AG04450 (cell line): Measurements from ENCODE around the gene RBM42. TPM values are rescaled to one million over a fixed set of nuclear protein-coding genes. Genes with fewer than 3 reads are reported as not detected.

Experiments used
- CTCF ChIA-PET: fragments of 300-600, 350-600 bp; formaldehyde crosslinking; extraction: SDS; loops from one replicate; lab custom pipeline; 2022; ENCODE audit warnings: antibody characterized with exemption, inconsistent platforms; lab: Charles Lee
- POLR2A ChIA-PET: fragments of 350-600 bp; formaldehyde crosslinking; extraction: SDS; loops from one replicate; lab custom pipeline; 2021; ENCODE audit warnings: antibody characterized with exemption, inconsistent platforms; lab: Yijun Ruan, JAX
- DNase-seq: peaks from one replicate; pipeline ENCODE4 v3.0.0-alpha.2; 2011; ENCODE audit warnings: low read depth, low spot score
- H3K27ac ChIP-seq: one replicate; pipeline ENCODE4 v1.5.1; 2012; ENCODE audit warnings: low read depth, low read length, control low read depth
- H3K27me3 ChIP-seq: one replicate; pipeline ENCODE4 v1.6.0; 2012; ENCODE audit warnings: low read length; ENCODE audit not compliant: control insufficient read depth, insufficient read depth
- H3K4me3 ChIP-seq: 2 replicates; pipeline ENCODE4 v1.5.1; 2011; ENCODE audit warnings: mild to moderate bottlenecking, low read depth, low read length, control low read depth
- H3K9me3 ChIP-seq: 2 replicates; pipeline ENCODE4 v1.5.1; 2012; ENCODE audit warnings: low read length; ENCODE audit not compliant: control insufficient read depth, insufficient read depth
- polyA plus RNA-seq: library from polyadenylated mRNA; depleted of rRNA; stranded (reverse); fragments of >200 nt; gene quantifications from 2 replicates; pipeline ENCODE4 v1.2.3, GENCODE V29; 2011
- TF ChIP-seq, protein P1 (sequence below): IDR thresholded peaks from 2 replicates; pipeline ENCODE4 v1.5.1; 2011; ENCODE audit warnings: low read depth, low read length, control low read depth, inconsistent platforms

Gene RBM42
- polyA plus RNA-seq, 1 experiment = 33.4 TPM

DNA sequence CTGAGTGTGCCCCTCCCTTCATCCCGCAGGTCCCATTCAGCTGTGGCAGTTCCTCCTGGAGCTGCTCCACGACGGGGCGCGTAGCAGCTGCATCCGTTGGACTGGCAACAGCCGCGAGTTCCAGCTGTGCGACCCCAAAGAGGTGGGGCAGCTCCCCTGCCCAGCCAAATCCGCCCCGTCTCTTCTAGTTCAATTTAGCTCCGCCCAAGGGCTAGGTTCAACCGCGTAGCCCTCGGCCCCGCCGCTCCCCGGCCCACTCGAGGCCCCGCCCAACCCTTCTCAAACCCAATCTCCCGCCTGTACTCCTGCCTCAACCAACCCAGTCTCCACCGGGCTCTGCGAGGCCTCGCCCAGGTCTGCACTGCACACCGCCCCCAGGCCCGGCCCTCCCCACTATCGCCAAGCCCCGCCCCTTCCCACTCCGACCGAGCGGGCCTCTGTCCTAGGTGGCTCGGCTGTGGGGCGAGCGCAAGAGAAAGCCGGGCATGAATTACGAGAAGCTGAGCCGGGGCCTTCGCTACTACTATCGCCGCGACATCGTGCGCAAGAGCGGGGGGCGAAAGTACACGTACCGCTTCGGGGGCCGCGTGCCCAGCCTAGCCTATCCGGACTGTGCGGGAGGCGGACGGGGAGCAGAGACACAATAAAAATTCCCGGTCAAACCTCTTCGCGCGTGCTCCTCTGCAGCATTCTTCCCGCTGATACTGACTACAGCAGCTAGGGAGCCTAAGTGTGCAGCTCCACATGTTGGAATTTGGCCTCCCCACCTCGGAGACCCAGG is 15.6 kb downstream of the RBM42 start:
- DNase-seq = peak; percentile 72
- TF ChIP-seq, protein P1, sequence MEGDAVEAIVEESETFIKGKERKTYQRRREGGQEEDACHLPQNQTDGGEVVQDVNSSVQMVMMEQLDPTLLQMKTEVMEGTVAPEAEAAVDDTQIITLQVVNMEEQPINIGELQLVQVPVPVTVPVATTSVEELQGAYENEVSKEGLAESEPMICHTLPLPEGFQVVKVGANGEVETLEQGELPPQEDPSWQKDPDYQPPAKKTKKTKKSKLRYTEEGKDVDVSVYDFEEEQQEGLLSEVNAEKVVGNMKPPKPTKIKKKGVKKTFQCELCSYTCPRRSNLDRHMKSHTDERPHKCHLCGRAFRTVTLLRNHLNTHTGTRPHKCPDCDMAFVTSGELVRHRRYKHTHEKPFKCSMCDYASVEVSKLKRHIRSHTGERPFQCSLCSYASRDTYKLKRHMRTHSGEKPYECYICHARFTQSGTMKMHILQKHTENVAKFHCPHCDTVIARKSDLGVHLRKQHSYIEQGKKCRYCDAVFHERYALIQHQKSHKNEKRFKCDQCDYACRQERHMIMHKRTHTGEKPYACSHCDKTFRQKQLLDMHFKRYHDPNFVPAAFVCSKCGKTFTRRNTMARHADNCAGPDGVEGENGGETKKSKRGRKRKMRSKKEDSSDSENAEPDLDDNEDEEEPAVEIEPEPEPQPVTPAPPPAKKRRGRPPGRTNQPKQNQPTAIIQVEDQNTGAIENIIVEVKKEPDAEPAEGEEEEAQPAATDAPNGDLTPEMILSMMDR = peak; percentile 12
- H3K27me3 ChIP-seq = no peaks in the 10 kb centered on the region
- POLR2A ChIA-PET = interaction anchor here (0.8 to 1.8 kb wide), 2 partner anchors 10 to 12 kb away, joined by 3 to 6 read pairs; no protein-coding TSS in a partner anchor
- H3K9me3 ChIP-seq = no peaks in the 10 kb centered on the region
- CTCF ChIA-PET = no interaction called here
- H3K4me3 ChIP-seq = peak overlapping the region; percentile 65
- peak overlapping the region; percentile 61 for H3K27ac ChIP-seq

DNA sequence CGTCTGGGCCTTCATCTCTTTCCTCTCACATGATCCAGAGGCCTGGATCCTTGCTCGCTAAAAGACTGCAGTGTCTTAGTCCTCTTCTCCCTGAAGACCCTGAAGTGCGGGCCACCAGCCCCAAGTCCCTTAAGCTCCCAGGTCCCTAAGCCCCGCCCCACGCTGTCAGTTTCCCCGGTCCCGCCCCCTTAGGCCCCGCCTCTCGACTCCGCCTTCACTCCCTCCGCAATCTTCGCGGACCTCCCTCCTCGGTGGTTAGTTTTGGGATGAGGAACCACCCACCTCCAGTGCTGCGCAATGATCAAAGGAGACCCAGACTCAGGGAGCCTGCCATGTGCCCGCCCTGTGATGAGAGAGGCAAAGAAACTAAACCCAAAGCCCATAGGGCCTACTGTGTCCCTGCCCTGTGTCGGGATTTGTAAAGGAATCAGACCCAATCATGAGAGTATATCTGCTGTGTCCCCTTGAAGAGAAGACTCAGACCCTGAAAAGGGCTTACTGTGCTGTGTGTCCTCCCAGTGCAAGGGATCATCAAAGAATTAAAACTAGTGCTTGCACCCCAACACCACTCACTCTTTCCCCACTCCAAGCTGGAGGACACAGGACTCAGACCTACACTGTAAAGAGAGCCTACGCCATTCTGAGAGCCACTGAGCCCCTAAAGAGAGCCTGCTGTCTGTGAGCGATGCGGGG is 16.3 kb downstream of the RBM42 start:
- POLR2A ChIA-PET = interaction anchor here (0.8 kb wide), 1 partner anchor 9 kb away, joined by 3 read pairs; no protein-coding TSS in a partner anchor
- peak overlapping the region; percentile 61 for H3K27ac ChIP-seq
- CTCF ChIA-PET = no interaction called here

GRCh38 chr19:35645680-35646511 is 17.1 kb downstream of the RBM42 start:
- Histone ChIP-seq H3K27ac (no peak overlapping the region), H3K27me3 (no peaks in the 10 kb centered on the region), H3K4me3 (no peak overlapping the region), H3K9me3 (no peaks in the 10 kb centered on the region)
- ChIA-PET CTCF (no interaction called here), POLR2A (interaction anchor here (0.7 to 1.1 kb wide), 2 partner anchors 102 to 285 kb away, joined by 3 to 8 read pairs; partner anchors contain the start of gene LIN37)
- TF ChIP-seq, protein P1 = no peak
- DNase-seq = no peak

More for the DNA sequence above, 16.3 kb downstream of the RBM42 start:
- Histone ChIP-seq H3K4me3 (peak overlapping the region; percentile 65), H3K27me3 (no peaks in the 10 kb centered on the region), H3K9me3 (no peaks in the 10 kb centered on the region)
- TF ChIP-seq, protein P1 = no peak
- DNase-seq = no peak

GRCh38 chr19:35648017-35648961 is 19.5 kb downstream of the RBM42 start, which contains the start of gene COX6B1:
Gene COX6B1 (plus strand): TSS chr19:35648323. CDS start chr19:35651244, 2,921 bp downstream.
- TF ChIP-seq, protein P1 = no peak
- DNase-seq = peak; percentile 91
- CTCF ChIA-PET = interaction anchor here (1.7 kb wide), 1 partner anchor 138 kb away, joined by 5 read pairs; no protein-coding TSS in a partner anchor
- Histone ChIP-seq H3K4me3 (peak within 1 kb of the TSS; percentile 94), H3K27me3 (no peaks in the 10 kb centered on the region), H3K27ac (peak within 1 kb of the TSS; percentile 25), H3K9me3 (no peaks in the 10 kb centered on the region)
- POLR2A ChIA-PET = interaction anchor here (0.6 to 1.4 kb wide), 5 partner anchors 8 to 220 kb away, joined by 4 to 6 read pairs (median 4); no protein-coding TSS in a partner anchor
